PFSK-1 (cell line): ENCODE measurements around the gene NOL3.

Experiments
- POLR2AphosphoS5 ChIP-seq: IDR thresholded peaks from 2 replicates; pipeline ENCODE4 v1.6.1; 2012; ENCODE audit warnings: low read depth, mild to moderate bottlenecking, control low read depth, low read length, moderate library complexity
- SIN3A ChIP-seq: IDR thresholded peaks from 2 replicates; pipeline ENCODE4 v1.6.1; 2012; ENCODE audit warnings: mild to moderate bottlenecking, low read length, moderate library complexity, borderline replicate concordance; ENCODE audit not compliant: insufficient read depth
- TF ChIP-seq, protein P1 (sequence below), 2 experiments: IDR thresholded peaks; 2 replicates each; pipeline versions ENCODE4 v1.6.1 to v1.8.0; 2011 to 2012; ENCODE audit warnings: low read depth in 2 of 2, low read length in 2 of 2, control low read depth in 1 of 2, inconsistent platforms in 1 of 2, mild to moderate bottlenecking in 1 of 2, moderate library complexity in 1 of 2; ENCODE audit not compliant: insufficient read depth in 1 of 2

DNA sequence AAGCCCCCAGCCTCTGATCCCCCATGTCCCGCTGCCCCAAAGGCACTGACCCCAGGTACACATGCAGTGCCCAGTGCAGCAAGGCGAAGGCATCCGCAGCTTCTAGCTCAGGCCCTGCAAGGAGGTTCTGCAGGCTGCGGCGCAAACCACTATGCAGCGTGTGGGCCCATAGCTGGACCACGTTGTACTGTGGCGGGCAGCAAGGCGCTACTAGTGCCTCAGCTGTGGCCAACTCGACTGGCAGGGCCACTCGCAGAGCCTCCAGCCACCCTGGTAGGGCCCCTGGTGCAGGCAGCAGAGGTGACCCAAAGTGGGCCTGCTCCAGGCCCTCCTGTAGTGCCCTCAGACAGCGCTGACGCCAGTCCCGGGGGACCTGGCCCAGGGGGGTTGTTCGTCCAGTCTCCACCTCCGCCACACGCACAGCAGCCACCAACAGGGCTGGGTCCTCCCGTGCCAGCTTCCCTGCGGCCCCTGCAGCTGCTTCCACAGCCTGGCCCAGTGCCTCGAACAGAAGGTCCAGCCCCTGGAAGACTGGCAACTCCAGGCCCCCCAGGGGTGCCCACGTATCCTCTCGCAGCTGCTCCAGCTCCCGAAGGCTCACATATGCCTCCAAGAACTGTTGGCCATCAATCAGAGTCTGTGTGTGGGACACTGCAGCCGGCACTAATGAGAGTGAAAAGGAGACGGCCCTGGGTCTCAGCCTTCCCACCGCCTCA, 17.0 kb downstream of the NOL3 start:
- TF ChIP-seq, protein P1, sequence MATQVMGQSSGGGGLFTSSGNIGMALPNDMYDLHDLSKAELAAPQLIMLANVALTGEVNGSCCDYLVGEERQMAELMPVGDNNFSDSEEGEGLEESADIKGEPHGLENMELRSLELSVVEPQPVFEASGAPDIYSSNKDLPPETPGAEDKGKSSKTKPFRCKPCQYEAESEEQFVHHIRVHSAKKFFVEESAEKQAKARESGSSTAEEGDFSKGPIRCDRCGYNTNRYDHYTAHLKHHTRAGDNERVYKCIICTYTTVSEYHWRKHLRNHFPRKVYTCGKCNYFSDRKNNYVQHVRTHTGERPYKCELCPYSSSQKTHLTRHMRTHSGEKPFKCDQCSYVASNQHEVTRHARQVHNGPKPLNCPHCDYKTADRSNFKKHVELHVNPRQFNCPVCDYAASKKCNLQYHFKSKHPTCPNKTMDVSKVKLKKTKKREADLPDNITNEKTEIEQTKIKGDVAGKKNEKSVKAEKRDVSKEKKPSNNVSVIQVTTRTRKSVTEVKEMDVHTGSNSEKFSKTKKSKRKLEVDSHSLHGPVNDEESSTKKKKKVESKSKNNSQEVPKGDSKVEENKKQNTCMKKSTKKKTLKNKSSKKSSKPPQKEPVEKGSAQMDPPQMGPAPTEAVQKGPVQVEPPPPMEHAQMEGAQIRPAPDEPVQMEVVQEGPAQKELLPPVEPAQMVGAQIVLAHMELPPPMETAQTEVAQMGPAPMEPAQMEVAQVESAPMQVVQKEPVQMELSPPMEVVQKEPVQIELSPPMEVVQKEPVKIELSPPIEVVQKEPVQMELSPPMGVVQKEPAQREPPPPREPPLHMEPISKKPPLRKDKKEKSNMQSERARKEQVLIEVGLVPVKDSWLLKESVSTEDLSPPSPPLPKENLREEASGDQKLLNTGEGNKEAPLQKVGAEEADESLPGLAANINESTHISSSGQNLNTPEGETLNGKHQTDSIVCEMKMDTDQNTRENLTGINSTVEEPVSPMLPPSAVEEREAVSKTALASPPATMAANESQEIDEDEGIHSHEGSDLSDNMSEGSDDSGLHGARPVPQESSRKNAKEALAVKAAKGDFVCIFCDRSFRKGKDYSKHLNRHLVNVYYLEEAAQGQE (IDR thresholded peaks at IDR 0.05; ENCODE audit: insufficient read depth in 1 of 2, low read depth in 2 of 2, low read length in 2 of 2): no peak
- TF ChIP-seq SIN3A (no peak), POLR2AphosphoS5 (no peak)
